Endothelial cell of umbilical vein (primary cell): ENCODE data around the gene ATXN1.
"Not testable (repeated sequence)": the region's sequence is repeated elsewhere in the genome, so short reads cannot be mapped to it uniquely, and the experiment has no call there.

Source experiments
- POLR2A ChIP-seq: IDR thresholded peaks from 2 replicates; pipeline ENCODE4 v1.6.1; 2012; ENCODE audit warnings: low read depth, mild to moderate bottlenecking, control low read depth, low read length
- TF ChIP-seq, protein P1 (sequence below), 2 donors: IDR thresholded peaks; 1 replicate in 1 of 2; 2 replicates in 1 of 2; pipeline ENCODE4 v1.5.1; 2011; ENCODE audit warnings: low read length in 2 of 2, mild to moderate bottlenecking in 2 of 2, moderate library complexity in 2 of 2, control low read depth in 1 of 2, inconsistent platforms in 1 of 2, low read depth in 1 of 2; ENCODE audit not compliant: insufficient read depth in 1 of 2; ENCODE audit errors: extremely low read depth in 1 of 2

DNA sequence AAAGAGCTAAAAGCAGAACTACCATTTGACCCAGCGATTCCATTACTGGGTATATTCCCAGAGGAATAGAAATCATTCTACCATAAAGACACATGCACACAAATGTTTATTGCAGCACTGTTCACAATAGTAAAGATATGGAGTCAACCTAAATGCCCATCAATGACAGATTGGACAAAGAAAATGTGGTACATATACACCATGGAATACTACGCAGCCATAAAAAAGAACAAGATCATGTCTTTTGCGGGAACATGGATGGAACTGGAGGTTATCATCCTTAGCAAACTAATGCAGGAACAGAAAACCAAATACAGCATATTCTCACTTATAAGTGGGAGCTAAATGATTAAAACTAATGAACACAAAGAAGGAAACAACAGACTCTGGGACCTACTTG is 23.7 kb upstream of the ATXN1 start:
- TF ChIP-seq, protein P1, sequence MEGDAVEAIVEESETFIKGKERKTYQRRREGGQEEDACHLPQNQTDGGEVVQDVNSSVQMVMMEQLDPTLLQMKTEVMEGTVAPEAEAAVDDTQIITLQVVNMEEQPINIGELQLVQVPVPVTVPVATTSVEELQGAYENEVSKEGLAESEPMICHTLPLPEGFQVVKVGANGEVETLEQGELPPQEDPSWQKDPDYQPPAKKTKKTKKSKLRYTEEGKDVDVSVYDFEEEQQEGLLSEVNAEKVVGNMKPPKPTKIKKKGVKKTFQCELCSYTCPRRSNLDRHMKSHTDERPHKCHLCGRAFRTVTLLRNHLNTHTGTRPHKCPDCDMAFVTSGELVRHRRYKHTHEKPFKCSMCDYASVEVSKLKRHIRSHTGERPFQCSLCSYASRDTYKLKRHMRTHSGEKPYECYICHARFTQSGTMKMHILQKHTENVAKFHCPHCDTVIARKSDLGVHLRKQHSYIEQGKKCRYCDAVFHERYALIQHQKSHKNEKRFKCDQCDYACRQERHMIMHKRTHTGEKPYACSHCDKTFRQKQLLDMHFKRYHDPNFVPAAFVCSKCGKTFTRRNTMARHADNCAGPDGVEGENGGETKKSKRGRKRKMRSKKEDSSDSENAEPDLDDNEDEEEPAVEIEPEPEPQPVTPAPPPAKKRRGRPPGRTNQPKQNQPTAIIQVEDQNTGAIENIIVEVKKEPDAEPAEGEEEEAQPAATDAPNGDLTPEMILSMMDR (IDR thresholded peaks at IDR 0.05; ENCODE audit: extremely low read depth in 1 of 2, insufficient read depth in 1 of 2, low read depth in 1 of 2, low read length in 2 of 2) = not testable (repeated sequence)
- not testable (repeated sequence) for TF ChIP-seq POLR2A
